Ascending aorta (tissue), 2 donors: ENCODE results near the gene DCP2. TPM values are rescaled to one million over a fixed set of nuclear protein-coding genes. Genes with fewer than 3 reads are reported as not detected.

Source experiments
- DNase-seq, 2 donors: peaks; one replicate each; pipeline ENCODE4 v3.0.0-alpha.2; 2019; ENCODE audit warnings: low spot score in 2 of 2
- H3K27ac ChIP-seq, 2 donors: fragments of 200-600 bp; sonication (generic); one replicate each; pipeline ENCODE4 v1.5.1; 2016 to 2017; ENCODE audit warnings: mild to moderate bottlenecking in 1 of 2
- H3K27me3 ChIP-seq: fragments of 200-600 bp; sonication (generic); one replicate; pipeline ENCODE4 v1.5.1; 2017
- H3K36me3 ChIP-seq, 2 donors: fragments of 200-600 bp; sonication (generic); one replicate each; pipeline ENCODE4 v1.5.1; 2016
- H3K4me1 ChIP-seq, 2 donors: fragments of 200-600 bp; sonication (generic); one replicate each; pipeline ENCODE4 v1.5.1; 2016 to 2017; ENCODE audit warnings: mild to moderate bottlenecking in 1 of 2
- H3K4me3 ChIP-seq, 2 donors: fragments of 200-600 bp; sonication (generic); one replicate each; pipeline ENCODE4 v1.5.1; 2016 to 2017; ENCODE audit warnings: mild to moderate bottlenecking in 1 of 2
- H3K9me3 ChIP-seq, 2 donors: fragments of 200-600 bp; sonication (generic); one replicate each; pipeline ENCODE4 v1.5.1; 2016
- CTCF ChIP-seq, 3 experiments: fragments of 200-600 bp in 2 of 3; fragments of 450-650 bp in 1 of 3; sonication (generic) in 2 of 3; IDR thresholded peaks; one replicate each; pipeline ENCODE4 v1.5.1; 2016 to 2019; ENCODE audit warnings: antibody characterized with exemption in 3 of 3, mild to moderate bottlenecking in 1 of 3, moderate library complexity in 1 of 3
- intact Hi-C: fragments of 100-400 bp; cut with DNase I; formaldehyde crosslinking; loops from one replicate; pipeline ENCODE4 v1.15.1; 2023
- total RNA-seq: library from RNA; depleted of rRNA; stranded (reverse); fragments of >200 nt; gene quantifications from one replicate; pipeline ENCODE4 v1.1.0, GENCODE V29; 2016

DCP2 gene
- total RNA-seq, 1 donor from 2014 or later = 24.6 TPM

- no peak for TF ChIP-seq CTCF (IDR thresholded peaks at IDR 0.05)
- peaks cover 0 to 5% of the 10 kb centered on the region in 2 donors for H3K4me1 ChIP-seq
- no peaks in the 10 kb centered on the region for H3K36me3 ChIP-seq
- no peak overlapping the region for H3K4me3 ChIP-seq
- no peaks in the 10 kb centered on the region for H3K27me3 ChIP-seq
- no peak overlapping the region for H3K27ac ChIP-seq
- DNase-seq = no peak
- intact Hi-C loops = loop anchor here (10.0 kb wide), 1 partner anchor 324 kb away; no protein-coding TSS in a partner anchor
- H3K9me3 ChIP-seq = no peaks in the 10 kb centered on the region
Measured at GRCh38 chr5:112971276-112971675, 5.3 kb upstream of the DCP2 start.

- no peaks in the 10 kb centered on the region for H3K36me3 ChIP-seq
- no peak for DNase-seq
- intact Hi-C loops = loop anchor here (10.0 kb wide), 1 partner anchor 322 kb away; no protein-coding TSS in a partner anchor
Measured at GRCh38 chr5:112973036-112973435, 3.6 kb upstream of the DCP2 start.

GRCh38 chr5:112973904-112974303 lies 2.7 kb upstream of the DCP2 start:
- Histone ChIP-seq H3K4me1 (peaks cover 0 to 11% of the 10 kb centered on the region in 2 donors), H3K9me3 (no peaks in the 10 kb centered on the region), H3K27ac (no peak overlapping the region), H3K27me3 (no peaks in the 10 kb centered on the region), H3K4me3 (no peak overlapping the region), H3K36me3 (no peaks in the 10 kb centered on the region)
- no peak for DNase-seq
- no peak for TF ChIP-seq CTCF (IDR thresholded peaks at IDR 0.05)
- intact Hi-C loops = loop anchor here (10.0 kb wide), 1 partner anchor 321 kb away; no protein-coding TSS in a partner anchor

More at GRCh38 chr5:112973036-112973435, 3.6 kb upstream of the DCP2 start:
- Histone ChIP-seq H3K9me3 (no peaks in the 10 kb centered on the region), H3K4me1 (peaks cover 0 to 6% of the 10 kb centered on the region in 2 donors), H3K27ac (no peak overlapping the region), H3K4me3 (no peak overlapping the region), H3K27me3 (no peaks in the 10 kb centered on the region)
- TF ChIP-seq CTCF (IDR thresholded peaks at IDR 0.05) = no peak

GRCh38 chr5:112974901-112975300 lies 1.7 kb upstream of the DCP2 start:
- Histone ChIP-seq H3K27me3 (no peaks in the 10 kb centered on the region), H3K36me3 (no peaks in the 10 kb centered on the region), H3K4me1 (peaks cover 0 to 21% of the 10 kb centered on the region in 2 donors), H3K27ac (no peak overlapping the region), H3K4me3 (no peak overlapping the region), H3K9me3 (no peaks in the 10 kb centered on the region)
- intact Hi-C loops = loop anchor here (5.0 to 10.0 kb wide), 3 partner anchors 320 to 813 kb away; no protein-coding TSS in a partner anchor
- no peak for TF ChIP-seq CTCF (IDR thresholded peaks at IDR 0.05)
- DNase-seq = no peak

- H3K4me3 ChIP-seq = peak overlapping the region; percentile 94 to 96
- no peak for TF ChIP-seq CTCF (IDR thresholded peaks at IDR 0.05)
- DNase-seq = no peak
- no peaks in the 10 kb centered on the region for H3K36me3 ChIP-seq
- no peaks in the 10 kb centered on the region for H3K9me3 ChIP-seq
- H3K4me1 ChIP-seq = peaks cover 0 to 21% of the 10 kb centered on the region in 2 donors
- H3K27me3 ChIP-seq = no peaks in the 10 kb centered on the region
- intact Hi-C loops = loop anchor here (1.0 to 10.0 kb wide), 5 partner anchors 53 to 814 kb away; partner anchors contain the start of genes REEP5 and SRP19
- H3K27ac ChIP-seq = peak overlapping the region; percentile 65 to 87
Measured at GRCh38 chr5:112975721-112976431, 722 bp upstream of the DCP2 start.
